Middle frontal gyrus (tissue), 1 donor: ENCODE measurements around the gene RGS7BP.
"Not testable (repeated sequence)": the region's sequence is repeated elsewhere in the genome, so short reads cannot be mapped to it uniquely, and the experiment has no call there.

Experiments
- DNase-seq: peaks from one replicate; pipeline ENCODE4 v3.0.0-alpha.2; 2015; ENCODE audit warnings: low spot score; ENCODE audit errors: extremely low spot score

Gene RGS7BP

GRCh38 chr5:64558641-64559040 is 52.8 kb downstream of the RGS7BP start:
- not testable (repeated sequence) for DNase-seq

- DNase-seq = no peak
Measured at GRCh38 chr5:64566310-64566916, 60.6 kb downstream of the RGS7BP start.

DNA sequence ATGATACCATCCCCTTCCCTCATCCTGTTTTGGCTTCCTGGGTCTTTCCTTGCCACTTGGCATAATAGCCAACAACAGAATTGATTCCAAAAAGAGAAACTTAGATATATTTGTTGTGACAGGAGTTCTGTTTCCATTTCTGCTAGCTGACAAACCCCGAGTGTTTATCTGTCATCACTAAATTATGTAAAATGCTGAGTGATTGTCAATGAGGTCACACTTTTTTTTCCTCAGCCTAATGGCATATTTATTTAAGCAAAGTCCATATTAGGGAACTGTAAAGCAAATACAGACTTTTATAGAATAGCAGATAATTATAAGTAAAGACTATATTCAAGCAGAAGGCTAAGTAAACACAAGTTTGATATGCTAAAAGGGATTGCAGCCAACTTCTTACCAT is 64.0 kb downstream of the RGS7BP start:
- DNase-seq = no peak

DNA sequence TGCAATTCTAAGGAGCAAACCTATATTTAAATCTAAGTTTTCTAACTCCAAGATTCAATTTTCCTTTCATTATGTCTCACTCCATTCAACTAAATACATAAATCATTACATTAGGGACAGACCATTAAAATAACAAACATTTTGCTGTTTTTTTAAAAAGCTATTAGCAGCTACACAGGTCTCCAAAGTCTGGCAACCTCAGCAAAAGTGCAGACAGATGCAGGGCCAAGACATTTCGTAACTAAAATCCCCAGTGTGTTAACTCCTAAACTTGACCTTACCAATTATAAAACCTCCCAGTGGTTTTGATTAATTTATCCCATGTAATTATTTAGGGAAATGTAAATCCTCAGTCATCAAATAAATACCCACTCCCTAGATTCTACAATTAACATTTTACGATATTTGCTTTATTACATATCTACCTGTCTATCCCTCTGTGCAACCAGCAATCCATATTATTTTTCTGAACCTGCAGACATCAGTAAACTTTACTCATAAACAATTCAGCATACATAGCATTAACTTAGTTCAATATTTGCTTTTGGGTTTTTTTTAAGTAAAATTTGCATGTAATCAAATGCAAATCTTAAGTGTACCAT is 64.7 kb downstream of the RGS7BP start:
- DNase-seq = no peak

DNA sequence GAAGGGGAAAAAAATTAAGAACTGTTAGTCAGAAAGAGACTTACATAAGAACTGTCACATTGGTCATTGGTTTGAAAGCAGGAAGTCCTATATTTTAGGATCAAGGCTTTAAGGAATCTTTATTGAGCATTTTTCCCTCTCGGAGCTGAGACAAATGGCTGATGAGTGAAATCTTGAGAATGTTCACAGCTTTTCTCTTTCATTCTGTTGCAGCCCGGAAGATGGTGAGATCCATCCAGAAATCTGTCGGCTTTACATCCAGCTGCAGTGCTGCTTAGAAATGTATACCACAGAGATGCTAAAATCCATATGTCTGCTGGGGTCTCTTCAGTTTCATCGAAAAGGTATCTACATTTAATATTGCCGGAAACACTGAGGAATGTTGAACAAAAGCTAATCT is 69.7 kb downstream of the RGS7BP start:
- DNase-seq = no peak

GRCh38 chr5:64576250-64576649 is 70.4 kb downstream of the RGS7BP start:
- no peak for DNase-seq

GRCh38 chr5:64585646-64586045 is 79.8 kb downstream of the RGS7BP start:
- no peak for DNase-seq

GRCh38 chr5:64587370-64587769 is 81.6 kb downstream of the RGS7BP start:
- DNase-seq = no peak

GRCh38 chr5:64592730-64593341 is 87.0 kb downstream of the RGS7BP start:
- DNase-seq = no peak

GRCh38 chr5:64594025-64594424 is 88.2 kb downstream of the RGS7BP start:
- DNase-seq = no peak

DNA sequence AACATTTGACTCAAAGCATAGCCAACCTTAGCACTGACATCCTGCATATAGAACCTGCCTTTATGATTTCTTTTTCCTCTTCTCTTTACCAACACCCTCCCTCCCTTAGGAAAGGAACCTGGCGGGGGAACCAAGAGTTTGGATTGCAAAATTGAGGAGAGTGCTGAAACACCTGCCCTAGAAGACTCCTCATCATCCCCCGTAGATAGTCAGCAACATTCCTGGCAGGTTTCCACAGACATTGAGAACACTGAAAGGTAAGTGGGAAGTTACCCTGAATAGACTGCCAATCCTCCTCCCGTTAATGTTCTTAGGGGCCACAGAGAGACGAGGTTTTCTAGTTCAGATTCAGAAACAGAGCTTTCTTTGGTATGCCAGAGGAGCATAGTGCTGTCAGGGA is 88.8 kb downstream of the RGS7BP start:
- no peak for DNase-seq

DNA sequence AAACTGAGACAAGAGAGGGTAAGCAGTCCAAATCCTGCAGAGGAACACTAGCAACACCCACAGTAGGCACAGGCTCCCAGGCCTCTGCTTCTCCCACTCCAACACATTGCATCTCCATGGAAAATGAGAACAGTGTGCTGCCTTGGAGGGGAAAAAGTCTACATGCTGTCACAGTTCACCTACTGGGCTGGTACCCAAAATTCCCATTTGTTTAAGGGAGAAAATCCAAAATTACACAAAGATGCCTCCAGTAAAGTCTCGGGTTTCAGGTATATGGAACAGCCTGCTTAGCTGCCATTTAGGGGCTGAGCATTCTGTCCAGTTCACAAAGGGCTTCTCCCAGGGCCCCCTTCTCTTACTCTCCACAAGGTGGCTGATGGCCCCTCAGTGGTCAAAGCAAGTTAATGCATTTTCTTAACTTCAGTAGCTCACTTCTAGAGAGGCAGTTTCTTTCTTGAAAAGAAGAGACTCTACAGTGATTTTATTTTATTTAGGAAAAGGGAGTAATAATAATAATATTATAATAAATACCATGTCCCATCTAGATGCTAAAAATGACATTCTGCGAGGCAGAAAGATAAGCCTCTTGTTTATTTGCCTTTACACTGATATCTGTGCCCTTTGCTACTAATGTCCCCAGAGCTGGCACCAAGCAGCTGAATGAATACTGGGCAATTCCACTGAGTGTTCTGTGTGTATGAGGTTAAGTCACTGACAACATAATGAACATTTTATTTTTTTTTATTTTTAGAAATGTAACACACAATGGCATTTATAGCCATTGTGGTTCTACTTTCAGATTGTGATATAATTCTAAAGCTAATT is 89.4 kb downstream of the RGS7BP start:
- DNase-seq = peak; percentile 18

DNA sequence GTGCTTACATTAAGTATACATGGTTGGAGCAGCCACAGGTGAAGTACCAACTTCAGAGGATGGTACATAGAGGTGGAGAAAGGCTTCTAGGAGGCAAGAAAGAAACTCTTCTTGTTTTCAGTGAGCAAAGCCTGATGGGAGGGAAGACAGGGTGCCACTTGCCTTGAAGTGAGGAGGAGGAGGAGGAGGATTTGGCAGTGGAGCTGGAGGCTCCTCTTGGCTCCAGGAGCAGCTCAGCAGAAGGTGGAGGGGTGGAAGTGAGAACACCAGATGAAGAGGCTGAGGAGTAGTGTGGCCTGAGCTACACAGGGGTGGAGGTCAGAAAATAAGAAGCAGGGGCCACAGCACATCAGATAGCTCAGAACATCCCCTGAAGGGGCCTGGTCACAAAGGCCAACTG is 93.4 kb downstream of the RGS7BP start:
- DNase-seq = peak; percentile 29

GRCh38 chr5:64603676-64604075 is 97.9 kb downstream of the RGS7BP start:
- DNase-seq = no peak

DNA sequence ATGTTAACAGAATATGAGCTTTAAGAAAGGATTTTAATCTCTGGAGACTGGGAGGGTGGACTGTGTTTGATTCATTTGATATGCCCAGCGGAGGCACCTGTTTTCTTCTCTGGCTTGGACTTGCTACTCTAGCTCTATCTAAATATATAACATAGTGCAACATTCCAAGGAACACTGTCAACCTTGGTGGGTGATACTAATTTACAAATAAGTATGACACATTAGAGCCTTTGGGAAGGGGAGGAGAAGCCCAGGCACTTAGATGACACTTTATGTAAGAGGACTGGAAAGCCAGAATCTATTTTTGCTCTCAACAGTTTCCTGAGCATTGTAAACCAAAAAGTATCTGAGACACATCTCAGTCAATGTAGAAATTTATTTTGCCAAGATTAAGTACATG is 101.1 kb downstream of the RGS7BP start:
- DNase-seq = no peak

- DNase-seq = peak; percentile 60
Measured at GRCh38 chr5:64612344-64612961, 106.6 kb downstream of the RGS7BP start.

DNA sequence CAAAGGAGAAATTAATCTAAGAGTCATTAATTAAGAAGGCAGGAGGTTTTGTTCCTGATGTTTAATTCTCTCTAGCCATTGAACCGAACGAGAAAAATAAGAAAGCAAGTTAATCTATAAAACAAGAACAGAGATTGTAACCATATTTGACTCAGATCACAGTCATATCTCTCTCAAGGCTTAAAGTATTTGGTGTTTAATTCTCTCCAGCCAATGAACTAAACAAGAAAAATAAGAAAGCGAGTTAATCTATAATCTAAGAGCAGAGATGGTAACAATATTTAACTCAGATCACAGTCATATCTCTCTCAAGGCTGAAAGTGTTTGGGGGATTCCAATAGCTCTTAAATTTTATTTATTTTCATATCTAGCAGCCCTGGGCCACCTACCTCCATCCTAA is 110.1 kb downstream of the RGS7BP start:
- no peak for DNase-seq

- no peak for DNase-seq
Measured at GRCh38 chr5:64619609-64620008, 113.8 kb downstream of the RGS7BP start.

DNA sequence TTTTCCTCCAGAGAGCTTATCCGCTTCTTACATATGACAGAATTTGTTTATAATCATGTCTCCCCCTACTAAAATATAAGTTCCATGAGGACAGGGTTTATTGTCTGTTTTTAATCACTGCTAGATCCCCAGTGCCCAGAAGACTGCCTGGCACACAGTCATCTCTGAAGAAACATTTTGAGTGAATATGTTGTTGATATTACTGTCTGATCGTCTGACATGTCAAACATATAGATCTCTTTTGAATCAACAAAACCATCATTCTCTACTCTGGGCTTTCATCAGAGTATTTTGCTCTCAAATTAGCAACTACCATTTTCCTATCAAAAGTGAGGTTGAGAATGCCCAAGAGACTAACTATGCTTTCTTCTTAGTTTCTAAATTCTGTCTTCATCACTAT is 117.2 kb downstream of the RGS7BP start:
- no peak for DNase-seq

- no peak for DNase-seq
Measured at GRCh38 chr5:64625678-64626077, 119.9 kb downstream of the RGS7BP start.

DNA sequence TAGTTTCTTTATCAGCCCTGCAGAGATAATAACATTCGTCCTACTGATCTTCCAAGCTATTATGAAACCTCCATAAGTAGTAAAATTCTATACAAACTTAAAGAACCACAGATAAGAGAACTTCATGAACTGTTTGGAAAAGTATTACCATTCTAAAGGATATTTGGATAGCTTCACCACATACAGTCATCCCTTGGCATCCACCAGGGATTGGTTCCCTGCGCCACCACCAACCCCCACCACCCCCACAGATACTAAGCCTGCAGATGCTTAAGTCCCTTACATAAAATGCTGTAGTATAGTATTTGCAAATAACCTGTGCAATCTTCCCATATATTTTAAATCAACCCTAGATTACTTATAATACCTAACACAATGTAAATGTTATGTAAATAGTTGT is 123.1 kb downstream of the RGS7BP start:
- no peak for DNase-seq

DNA sequence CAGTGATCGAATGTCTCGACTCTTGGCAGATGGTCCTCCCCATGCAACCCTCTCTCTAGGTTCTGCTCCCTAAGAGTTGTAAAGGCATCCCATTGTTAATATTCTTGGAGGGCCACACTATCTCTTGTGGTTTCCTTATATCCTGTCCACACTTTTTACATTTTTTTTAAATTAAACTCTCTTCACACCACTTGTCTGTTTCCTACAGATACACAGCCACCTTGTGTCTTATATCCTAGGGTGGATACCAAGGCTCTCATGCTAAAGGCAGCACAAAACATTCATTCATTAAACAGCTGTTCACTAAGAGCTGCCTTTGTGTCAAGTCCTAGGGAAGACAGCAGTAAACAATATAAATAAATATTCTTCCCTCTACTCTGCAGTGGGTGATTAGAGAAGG is 124.0 kb downstream of the RGS7BP start:
- DNase-seq = no peak
